Middle frontal gyrus (tissue), 1 donor: Measurements from ENCODE around the gene SLC25A25.
A peak's percentile ranks its signal among the peaks of the same experiment; 100 is the strongest.
"Not testable (repeated sequence)": the region's sequence is repeated elsewhere in the genome, so short reads cannot be mapped to it uniquely, and the experiment has no call there.

Experiments used
- DNase-seq: peaks from one replicate; pipeline ENCODE4 v3.0.0-alpha.2; 2015; ENCODE audit warnings: low spot score; ENCODE audit errors: extremely low spot score

The SLC25A25 gene

GRCh38 chr9:128109050-128109709 is 41.1 kb downstream of the SLC25A25 start:
- no peak for DNase-seq

- not testable (repeated sequence) for DNase-seq
Observed at GRCh38 chr9:128111726-128112125, 43.7 kb downstream of the SLC25A25 start.

- DNase-seq = no peak
Observed at GRCh38 chr9:128113526-128114325, 45.7 kb downstream of the SLC25A25 start.

- no peak for DNase-seq
Observed at GRCh38 chr9:128114326-128115186, 46.5 kb downstream of the SLC25A25 start.

- DNase-seq = no peak
Observed at GRCh38 chr9:128115187-128116103, 47.4 kb downstream of the SLC25A25 start.

- no peak for DNase-seq
Observed at GRCh38 chr9:128116104-128117083, 48.4 kb downstream of the SLC25A25 start.

GRCh38 chr9:128117613-128118471 is 49.8 kb downstream of the SLC25A25 start:
- DNase-seq = peak; percentile 92

- DNase-seq = no peak
Observed at GRCh38 chr9:128118472-128118857, 50.4 kb downstream of the SLC25A25 start.

- DNase-seq = no peak
Observed at GRCh38 chr9:128118971-128119665, 51.1 kb downstream of the SLC25A25 start.

- DNase-seq = no peak
Observed at GRCh38 chr9:128120061-128120740, 52.2 kb downstream of the SLC25A25 start.

GRCh38 chr9:128120741-128121465 is 52.9 kb downstream of the SLC25A25 start:
- DNase-seq = no peak

- DNase-seq = no peak
Observed at GRCh38 chr9:128121466-128121810, 53.4 kb downstream of the SLC25A25 start.

- DNase-seq = no peak
Observed at GRCh38 chr9:128121924-128122808, 54.1 kb downstream of the SLC25A25 start.

GRCh38 chr9:128122809-128123175 is 54.8 kb downstream of the SLC25A25 start:
- no peak for DNase-seq

GRCh38 chr9:128123451-128124080 is 55.5 kb downstream of the SLC25A25 start:
- no peak for DNase-seq
